HEK293 (cell line): ENCODE measurements around the gene NRIP2.
A peak's percentile ranks its signal among the peaks of the same experiment; 100 is the strongest.

Source experiments
- CTCF ChIA-PET: fragments of 350-600 bp; formaldehyde crosslinking; extraction: SDS; loops from one replicate; lab custom pipeline; 2021; ENCODE audit warnings: antibody characterized with exemption; lab: Yijun Ruan, JAX
- POLR2A ChIA-PET: fragments of 300-600 bp; formaldehyde crosslinking; extraction: SDS; loops from one replicate; lab custom pipeline; 2020; ENCODE audit warnings: antibody characterized with exemption, inconsistent platforms; lab: Yijun Ruan, JAX
- H3K27ac ChIP-seq: fragments of 200-500 bp; sonication (Bioruptor generic); 2 replicates; pipeline ENCODE4 v1.5.1; 2014; ENCODE audit warnings: low read depth, low read length, control low read depth, inconsistent platforms; ENCODE audit errors: extremely low read depth
- H3K36me3 ChIP-seq, 2 experiments: fragments of 200-500 bp in 1 of 2; sonication (Bioruptor generic) in 1 of 2; 1 replicate in 1 of 2; 2 replicates in 1 of 2; pipeline ENCODE4 v1.5.1; 2014 to 2017; ENCODE audit warnings: inconsistent platforms in 2 of 2, low read length in 2 of 2; ENCODE audit not compliant: control insufficient read depth in 2 of 2, insufficient read depth in 1 of 2
- H3K4me1 ChIP-seq: fragments of 200-500 bp; sonication (Bioruptor generic); 2 replicates; pipeline ENCODE4 v1.5.1; 2014; ENCODE audit warnings: mild to moderate bottlenecking, low read length, inconsistent platforms; ENCODE audit not compliant: control insufficient read depth, insufficient read depth
- H3K4me3 ChIP-seq: 2 replicates; pipeline ENCODE4 v1.5.1; 2011; ENCODE audit warnings: low read depth, mild to moderate bottlenecking, control low read depth, low read length, moderate library complexity
- H3K9me3 ChIP-seq: fragments of 200-500 bp; sonication (Bioruptor generic); 2 replicates; pipeline ENCODE4 v1.5.1; 2014; ENCODE audit warnings: low read depth, low read length, inconsistent platforms; ENCODE audit not compliant: control insufficient read depth, insufficient read depth
- GLI2 ChIP-seq: fragments of 450-650 bp; formaldehyde crosslinking; IDR thresholded peaks from 2 replicates; pipeline ENCODE4; 2017; ENCODE audit warnings: missing biosample characterization, missing genetic modification characterization, low read depth, borderline replicate concordance
- INSM2 ChIP-seq: fragments of 450-650 bp; formaldehyde crosslinking; IDR thresholded peaks from 2 replicates; pipeline ENCODE4 v1.5.1; 2016; ENCODE audit warnings: missing biosample characterization, missing genetic modification characterization
- KLF7 ChIP-seq: fragments of 450-650 bp; formaldehyde crosslinking; IDR thresholded peaks from 2 replicates; pipeline ENCODE4 v1.5.1; 2016; ENCODE audit warnings: missing biosample characterization, missing genetic modification characterization, borderline replicate concordance
- KLF8 ChIP-seq: fragments of 450-650 bp; formaldehyde crosslinking; IDR thresholded peaks from 2 replicates; pipeline ENCODE4 v1.5.1; 2016; ENCODE audit warnings: missing biosample characterization, missing genetic modification characterization
- OSR2 ChIP-seq: fragments of 450-650 bp; formaldehyde crosslinking; IDR thresholded peaks from 2 replicates; pipeline ENCODE4 v1.5.1; 2016; ENCODE audit warnings: missing biosample characterization, missing genetic modification characterization
- PRDM1 ChIP-seq: fragments of 450-650 bp; formaldehyde crosslinking; IDR thresholded peaks from 2 replicates; pipeline ENCODE4; 2016; ENCODE audit warnings: missing biosample characterization, missing genetic modification characterization
- SCRT1 ChIP-seq: fragments of 450-650 bp; formaldehyde crosslinking; IDR thresholded peaks from 2 replicates; pipeline ENCODE4 v1.5.1; 2016; ENCODE audit warnings: missing biosample characterization, missing genetic modification characterization, borderline replicate concordance
- SP7 ChIP-seq: fragments of 450-650 bp; formaldehyde crosslinking; IDR thresholded peaks from 2 replicates; pipeline ENCODE4 v1.5.1; 2016; ENCODE audit warnings: missing biosample characterization, missing genetic modification characterization
- TCF7L2 ChIP-seq: IDR thresholded peaks from 2 replicates; pipeline ENCODE4 v1.6.1; 2011; ENCODE audit warnings: low read depth, mild to moderate bottlenecking, inconsistent platforms, low read length, moderate library complexity, borderline replicate concordance
- ZBTB1 ChIP-seq: fragments of 450-650 bp; formaldehyde crosslinking; IDR thresholded peaks from 2 replicates; pipeline ENCODE4 v1.5.1; 2016; ENCODE audit warnings: missing biosample characterization, missing genetic modification characterization
- ZBTB20 ChIP-seq: fragments of 450-650 bp; formaldehyde crosslinking; IDR thresholded peaks from 2 replicates; pipeline ENCODE4 v1.5.1; 2016; ENCODE audit warnings: missing biosample characterization, missing genetic modification characterization
- ZBTB8A ChIP-seq: fragments of 450-650 bp; formaldehyde crosslinking; IDR thresholded peaks from 2 replicates; pipeline ENCODE4 v1.5.1; 2016; ENCODE audit warnings: missing biosample characterization, missing genetic modification characterization
- ZFP41 ChIP-seq: fragments of 450-650 bp; formaldehyde crosslinking; IDR thresholded peaks from 2 replicates; pipeline ENCODE4 v1.5.1; 2016; ENCODE audit warnings: missing biosample characterization, missing genetic modification characterization, borderline replicate concordance
- ZIC2 ChIP-seq: fragments of 450-650 bp; formaldehyde crosslinking; IDR thresholded peaks from 2 replicates; pipeline ENCODE4 v1.5.1; 2016; ENCODE audit warnings: missing biosample characterization, missing genetic modification characterization
- ZNF138 ChIP-seq: fragments of 450-650 bp; formaldehyde crosslinking; IDR thresholded peaks from 2 replicates; pipeline ENCODE4 v1.5.1; 2016; ENCODE audit warnings: missing biosample characterization, missing genetic modification characterization, borderline replicate concordance
- ZNF140 ChIP-seq: fragments of 450-650 bp; formaldehyde crosslinking; IDR thresholded peaks from 2 replicates; pipeline ENCODE4 v1.5.1; 2016; ENCODE audit warnings: missing biosample characterization, missing genetic modification characterization
- ZNF292 ChIP-seq: fragments of 450-650 bp; formaldehyde crosslinking; IDR thresholded peaks from 2 replicates; pipeline ENCODE4 v1.5.1; 2016; ENCODE audit warnings: low read depth, missing biosample characterization, missing genetic modification characterization, borderline replicate concordance
- ZNF341 ChIP-seq: fragments of 450-650 bp; formaldehyde crosslinking; IDR thresholded peaks from 2 replicates; pipeline ENCODE4; 2016; ENCODE audit warnings: low read depth, missing biosample characterization, missing genetic modification characterization
- ZNF426 ChIP-seq: fragments of 450-650 bp; formaldehyde crosslinking; IDR thresholded peaks from 2 replicates; pipeline ENCODE4 v1.5.1; 2017; ENCODE audit warnings: missing biosample characterization, missing genetic modification characterization, mild to moderate bottlenecking, inconsistent platforms, moderate library complexity
- ZNF501 ChIP-seq: fragments of 450-650 bp; formaldehyde crosslinking; IDR thresholded peaks from 2 replicates; pipeline ENCODE4 v1.5.1; 2016; ENCODE audit warnings: missing biosample characterization, missing genetic modification characterization
- ZNF514 ChIP-seq: fragments of 450-650 bp; formaldehyde crosslinking; IDR thresholded peaks from 2 replicates; pipeline ENCODE4 v1.5.1; 2016; ENCODE audit warnings: missing biosample characterization, missing genetic modification characterization
- ZNF529 ChIP-seq: fragments of 450-650 bp; formaldehyde crosslinking; IDR thresholded peaks from 2 replicates; pipeline ENCODE4 v1.5.1; 2017; ENCODE audit warnings: missing genetic modification characterization, missing biosample characterization; ENCODE audit not compliant: insufficient replicate concordance
- ZNF600 ChIP-seq: fragments of 450-650 bp; formaldehyde crosslinking; IDR thresholded peaks from 2 replicates; pipeline ENCODE4 v1.5.1; 2016; ENCODE audit warnings: missing biosample characterization, missing genetic modification characterization
- ZNF629 ChIP-seq: fragments of 450-650 bp; formaldehyde crosslinking; IDR thresholded peaks from 2 replicates; pipeline ENCODE4 v1.5.1; 2017; ENCODE audit warnings: missing biosample characterization, missing genetic modification characterization
- ZNF785 ChIP-seq: fragments of 450-650 bp; formaldehyde crosslinking; IDR thresholded peaks from 2 replicates; pipeline ENCODE4 v1.5.1; 2016; ENCODE audit warnings: missing biosample characterization, missing genetic modification characterization
- ZNF791 ChIP-seq: fragments of 450-650 bp; formaldehyde crosslinking; IDR thresholded peaks from 2 replicates; pipeline ENCODE4 v1.5.1; 2016; ENCODE audit warnings: missing biosample characterization, missing genetic modification characterization

The NRIP2 gene

GRCh38 chr12:2793561-2793960, 41.3 kb downstream of the NRIP2 start:
- no peaks in the 10 kb centered on the region for H3K9me3 ChIP-seq
- H3K4me3 ChIP-seq = no peak overlapping the region
- H3K36me3 ChIP-seq = peaks cover 15 to 27% of the 10 kb centered on the region in 2 experiments
- CTCF ChIA-PET = interaction anchor here (0.7 to 2.1 kb wide), 3 partner anchors 10 to 111 kb away, joined by 3 to 12 read pairs (median 4); no protein-coding TSS in a partner anchor
- no peak overlapping the region for H3K27ac ChIP-seq
- TF ChIP-seq ZNF791 (tag by site-specific recombination) = no peak
- no peak for TF ChIP-seq ZNF292 (tag by site-specific recombination)
- TF ChIP-seq INSM2 (tag by site-specific recombination) = no peak
- peaks cover 3% of the 10 kb centered on the region; the same call in 1 of the 2 replicates for H3K4me1 ChIP-seq
- POLR2A ChIA-PET = no interaction called here

- ChIA-PET POLR2A (no interaction called here), CTCF (interaction anchor here (0.7 to 2.1 kb wide), 3 partner anchors 9 to 110 kb away, joined by 3 to 12 read pairs (median 4); no protein-coding TSS in a partner anchor)
- peaks cover 3% of the 10 kb centered on the region; the same call in 1 of the 2 replicates for H3K4me1 ChIP-seq
- TF ChIP-seq SP7 (tag by site-specific recombination) (no peak), ZNF426 (tag by site-specific recombination) (no peak), KLF7 (no peak), ZIC2 (tag by site-specific recombination) (no peak), ZBTB8A (no peak), ZBTB20 (tag by site-specific recombination) (peak; percentile 37; the same call in 1 of the 2 replicates)
- peaks cover 9 to 20% of the 10 kb centered on the region in 2 experiments for H3K36me3 ChIP-seq
- H3K9me3 ChIP-seq = no peaks in the 10 kb centered on the region
- no peak overlapping the region for H3K27ac ChIP-seq
- H3K4me3 ChIP-seq = no peak overlapping the region
Measured at GRCh38 chr12:2792671-2793500, 41.9 kb downstream of the NRIP2 start.

GRCh38 chr12:2791089-2791488, 43.7 kb downstream of the NRIP2 start:
- TF ChIP-seq ZNF600 (tag by site-specific recombination) = 0 out of 2 replicates have a peak, but pooled peaks have one; percentile 64
- no peak for TF ChIP-seq GLI2 (tag by site-specific recombination)
- TF ChIP-seq, all 188 proteins: peak for 1
- H3K36me3 ChIP-seq = peaks cover 0 to 2% of the 10 kb centered on the region in 2 experiments; a peak in 1 of 3 replicates
- H3K9me3 ChIP-seq = no peaks in the 10 kb centered on the region
- ChIA-PET POLR2A (no interaction called here), CTCF (interaction anchor here (1.2 kb wide), 1 partner anchor 10 kb away, joined by 4 read pairs; no protein-coding TSS in a partner anchor)
- H3K27ac ChIP-seq = no peak overlapping the region
- no peak overlapping the region for H3K4me3 ChIP-seq
- no peaks in the 10 kb centered on the region for H3K4me1 ChIP-seq

- Histone ChIP-seq H3K9me3 (no peaks in the 10 kb centered on the region), H3K4me3 (no peak overlapping the region), H3K36me3 (no peaks in the 10 kb centered on the region), H3K27ac (no peak overlapping the region), H3K4me1 (peaks cover 11% of the 10 kb centered on the region)
- ChIA-PET CTCF (interaction anchor here (0.6 to 2.7 kb wide), 8 partner anchors 11 to 181 kb away, joined by 3 to 15 read pairs (median 5); no protein-coding TSS in a partner anchor), POLR2A (no interaction called here)
- TF ChIP-seq ZNF501 (tag by site-specific recombination) = no peak
- no peak for TF ChIP-seq ZBTB1 (tag by site-specific recombination)
- TF ChIP-seq ZNF529 = no peak
- TF ChIP-seq ZFP41 (tag by site-specific recombination) = no peak
- no peak for TF ChIP-seq SCRT1 (tag by site-specific recombination)
- no peak for TF ChIP-seq ZNF138 (tag by site-specific recombination)
- TF ChIP-seq ZNF341 (tag by site-specific recombination) = no peak
- TF ChIP-seq ZNF629 (tag by site-specific recombination) = no peak
- no peak for TF ChIP-seq ZNF140 (tag by site-specific recombination)
- no peak for TF ChIP-seq KLF8 (tag by site-specific recombination)
- peak; percentile 76; the same call in 1 of the 2 replicates for TF ChIP-seq TCF7L2
- no peak for TF ChIP-seq ZNF785
- peak; percentile 44; the same call in 1 of the 2 replicates for TF ChIP-seq OSR2 (tag by site-specific recombination)
- TF ChIP-seq ZNF514 (tag by site-specific recombination) = no peak
- TF ChIP-seq PRDM1 (tag by site-specific recombination) = no peak
Measured at GRCh38 chr12:2785017-2785416, 49.8 kb downstream of the NRIP2 start.
